Retinal pigment epithelial cell (primary cell): Measurements from ENCODE around the gene CNOT1.
"Not testable (repeated sequence)": the region's sequence is repeated elsewhere in the genome, so short reads cannot be mapped to it uniquely, and the experiment has no call there.

Experiments
- DNase-seq: peaks from one replicate; pipeline ENCODE4 v3.0.0-alpha.2; 2010; ENCODE audit warnings: low read depth
- H3K4me3 ChIP-seq: 2 replicates; pipeline ENCODE4 v1.5.1; 2011; ENCODE audit warnings: mild to moderate bottlenecking, low read length, control low read depth, moderate library complexity
- CTCF ChIP-seq: conservative IDR thresholded peaks from 2 replicates; pipeline ENCODE4 v1.5.1; 2011; ENCODE audit warnings: low read depth, low read length, control low read depth, inconsistent platforms

Gene CNOT1

GRCh38 chr16:58629733-58630640 lies at the start of gene CNOT1:
TSS of gene CNOT1 (minus strand) at chr16:58629826. CDS start at chr16:58599337, 30,489 bp downstream.
- no peak for TF ChIP-seq CTCF
- H3K4me3 ChIP-seq: peak within 1 kb of the TSS; percentile 95
- DNase-seq: peak; percentile 99

- H3K4me3 ChIP-seq: no peak overlapping the region
- DNase-seq: no peak
- TF ChIP-seq CTCF: peak; percentile 43
These were observed 49.1 kb upstream of the CNOT1 start for GRCh38 chr16:58678716-58679115.

- TF ChIP-seq CTCF: no peak
- no peak overlapping the region for H3K4me3 ChIP-seq
- DNase-seq: no peak
These were observed 48.6 kb upstream of the CNOT1 start for GRCh38 chr16:58678269-58678668.

DNA sequence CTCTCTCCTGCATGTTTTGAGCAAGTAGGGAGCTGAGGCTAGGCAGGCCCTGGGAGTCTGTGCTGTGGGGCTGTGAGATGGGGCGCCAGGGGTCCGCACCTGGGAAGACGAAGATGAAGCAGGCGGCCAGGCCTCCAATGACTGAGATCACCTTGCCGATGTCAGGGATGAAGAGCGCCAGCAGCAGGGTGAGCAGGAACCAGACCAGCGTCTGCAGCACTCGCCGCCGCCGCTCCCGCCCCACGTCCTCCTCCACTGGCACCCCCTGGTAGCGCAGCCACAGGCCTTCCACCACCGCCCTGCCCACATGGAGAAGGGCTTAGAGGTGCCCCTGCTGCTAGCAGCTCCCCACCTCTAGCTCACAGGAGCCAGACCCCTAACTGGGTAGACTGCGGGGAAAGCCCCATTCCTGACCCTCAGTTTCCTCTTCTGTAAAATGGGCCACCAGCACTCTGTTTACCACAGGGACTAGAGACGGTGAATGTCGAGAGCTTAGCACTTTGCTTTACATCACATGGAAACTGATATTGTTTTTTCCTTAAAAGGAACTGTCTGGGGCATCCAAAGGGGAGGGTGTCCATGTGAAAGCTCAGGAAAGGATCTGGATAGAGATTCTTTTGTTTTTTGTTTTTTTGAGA lies 41.4 kb upstream of the CNOT1 start:
- no peak for TF ChIP-seq CTCF
- H3K4me3 ChIP-seq: no peak overlapping the region
- no peak for DNase-seq

GRCh38 chr16:58670177-58670576 lies 40.6 kb upstream of the CNOT1 start:
- TF ChIP-seq CTCF: no peak
- DNase-seq: no peak
- no peak overlapping the region for H3K4me3 ChIP-seq

DNA sequence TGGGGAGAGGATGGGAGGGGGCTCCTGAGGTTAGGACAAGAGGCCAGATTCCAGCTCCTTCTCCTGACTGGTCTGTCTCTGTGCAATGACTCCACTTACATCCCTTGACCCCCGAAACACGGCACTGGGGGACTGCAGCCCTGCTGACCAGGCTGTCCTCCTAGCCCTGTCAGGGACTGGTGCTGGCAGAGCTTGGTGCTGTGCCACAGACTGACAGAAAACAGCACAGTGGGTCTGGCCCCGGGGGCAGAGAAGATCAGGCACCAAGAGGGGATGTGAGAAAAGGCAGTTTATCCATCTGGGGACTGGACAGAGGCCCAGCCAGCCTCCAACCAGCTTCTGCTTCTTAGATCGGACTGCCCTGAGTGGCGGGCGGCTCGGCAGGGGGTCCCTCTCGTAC lies 35.6 kb upstream of the CNOT1 start:
- no peak for DNase-seq
- H3K4me3 ChIP-seq: no peak overlapping the region
- no peak for TF ChIP-seq CTCF

GRCh38 chr16:58661199-58661830 lies 31.7 kb upstream of the CNOT1 start:
- peak; percentile 77 for TF ChIP-seq CTCF
- peak; percentile 65 for DNase-seq
- no peak overlapping the region for H3K4me3 ChIP-seq

DNA sequence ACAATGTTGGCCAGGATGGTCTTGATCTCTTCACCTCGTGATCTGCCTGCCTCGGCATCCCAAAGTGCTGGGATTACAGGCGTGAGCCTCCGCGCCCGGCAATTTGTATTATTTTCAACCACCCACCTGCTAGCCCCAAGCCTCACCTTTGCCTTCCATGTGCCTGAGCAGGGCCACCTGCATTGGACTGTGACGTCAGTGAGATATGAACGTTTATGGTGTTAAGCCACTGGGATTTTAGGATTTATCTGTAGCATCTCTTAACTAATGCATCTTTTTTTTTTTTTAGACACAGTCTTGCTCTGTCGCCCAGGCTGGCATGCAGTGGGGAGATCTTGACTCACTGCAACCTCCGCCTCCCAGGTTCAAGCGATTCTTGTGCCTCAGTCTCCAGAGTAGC lies 30.3 kb upstream of the CNOT1 start:
- DNase-seq, H3K4me3 ChIP-seq: not testable (repeated sequence)
